OCI-M1 (cell line): ENCODE measurements around the gene TTC6.

ENCODE experiments used
- DNase-seq: peaks from one replicate; lab custom pipeline; 2025; lab: John Stamatoyannopoulos, UW

TTC6 gene

DNA sequence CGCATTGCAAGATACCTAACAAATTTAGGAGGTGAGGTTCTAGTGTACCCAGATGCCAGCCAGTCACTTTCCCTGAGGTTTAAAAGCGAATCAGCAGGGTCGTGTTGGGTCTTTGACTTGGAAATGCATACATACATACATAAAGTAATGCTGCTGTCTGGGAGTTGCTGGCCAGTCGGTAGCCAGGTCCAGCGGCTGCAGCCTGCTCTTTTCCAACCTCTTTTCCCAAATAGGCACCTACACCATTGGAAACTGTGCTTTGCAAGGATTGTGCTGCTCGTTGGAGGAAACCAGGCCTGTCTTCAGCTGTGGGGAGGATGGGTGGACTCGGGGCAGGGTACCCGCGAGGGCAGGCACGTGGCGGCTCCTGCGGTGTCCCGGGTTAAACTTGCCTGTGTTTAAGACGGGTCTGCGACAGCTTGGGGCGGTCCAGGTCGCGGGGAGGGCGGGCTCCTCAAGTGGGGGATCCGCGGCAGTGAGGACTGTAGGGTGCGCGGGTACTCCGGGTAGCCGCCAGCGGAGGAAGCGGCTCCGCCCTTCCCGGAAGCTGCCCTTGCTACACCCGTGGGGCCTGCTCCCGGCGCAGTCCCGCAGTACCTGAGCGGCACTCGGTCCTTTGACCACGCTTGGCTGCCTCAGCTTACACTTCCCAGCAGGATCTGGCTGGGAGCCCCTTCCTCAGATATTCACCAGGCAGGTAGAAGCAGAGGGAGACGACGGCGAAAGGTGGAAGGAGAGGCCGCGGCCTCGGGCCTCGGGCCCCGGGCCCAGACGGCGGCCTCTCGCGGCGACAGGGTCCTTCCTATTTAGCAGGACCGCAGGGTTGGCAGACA is 2.7 kb downstream of the TTC6 start:
- no peak for DNase-seq

DNA sequence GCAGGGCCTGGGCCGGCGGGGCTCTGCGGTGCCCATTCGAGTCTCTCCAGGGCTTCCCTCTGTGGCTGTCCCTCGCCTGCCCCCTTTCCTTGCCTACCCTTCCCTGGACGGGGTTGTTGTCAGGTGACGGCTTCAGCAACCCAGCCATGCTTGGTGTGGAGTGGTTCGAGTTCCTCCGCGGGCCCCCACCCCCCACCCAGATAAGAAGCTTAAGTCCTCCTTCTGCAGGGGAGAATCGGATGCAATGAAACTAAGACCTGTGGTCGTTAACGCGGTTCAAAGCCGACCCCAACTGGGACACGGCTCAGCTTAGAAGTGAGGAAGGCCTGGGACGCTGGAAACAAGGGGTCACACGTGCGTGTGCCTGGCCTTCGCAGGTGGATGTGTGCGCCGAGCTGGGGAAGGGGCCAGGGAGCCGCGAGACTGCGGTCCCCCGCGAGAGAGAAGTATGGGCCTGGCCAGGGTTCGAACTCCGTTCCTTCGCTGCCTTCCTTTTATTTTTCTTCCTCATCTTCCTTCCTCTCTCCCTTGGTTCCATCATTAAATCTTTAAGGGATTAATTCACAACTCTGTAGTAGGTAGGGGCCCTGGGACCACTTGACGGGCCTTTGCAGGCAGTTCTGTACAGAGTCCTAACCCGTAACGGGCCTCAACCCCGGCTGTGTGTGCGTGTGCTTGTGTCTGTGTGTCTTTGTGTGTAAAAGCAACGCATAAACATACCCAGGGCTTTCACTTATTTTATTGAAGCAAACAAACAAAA is 3.5 kb downstream of the TTC6 start:
- no peak for DNase-seq

DNA sequence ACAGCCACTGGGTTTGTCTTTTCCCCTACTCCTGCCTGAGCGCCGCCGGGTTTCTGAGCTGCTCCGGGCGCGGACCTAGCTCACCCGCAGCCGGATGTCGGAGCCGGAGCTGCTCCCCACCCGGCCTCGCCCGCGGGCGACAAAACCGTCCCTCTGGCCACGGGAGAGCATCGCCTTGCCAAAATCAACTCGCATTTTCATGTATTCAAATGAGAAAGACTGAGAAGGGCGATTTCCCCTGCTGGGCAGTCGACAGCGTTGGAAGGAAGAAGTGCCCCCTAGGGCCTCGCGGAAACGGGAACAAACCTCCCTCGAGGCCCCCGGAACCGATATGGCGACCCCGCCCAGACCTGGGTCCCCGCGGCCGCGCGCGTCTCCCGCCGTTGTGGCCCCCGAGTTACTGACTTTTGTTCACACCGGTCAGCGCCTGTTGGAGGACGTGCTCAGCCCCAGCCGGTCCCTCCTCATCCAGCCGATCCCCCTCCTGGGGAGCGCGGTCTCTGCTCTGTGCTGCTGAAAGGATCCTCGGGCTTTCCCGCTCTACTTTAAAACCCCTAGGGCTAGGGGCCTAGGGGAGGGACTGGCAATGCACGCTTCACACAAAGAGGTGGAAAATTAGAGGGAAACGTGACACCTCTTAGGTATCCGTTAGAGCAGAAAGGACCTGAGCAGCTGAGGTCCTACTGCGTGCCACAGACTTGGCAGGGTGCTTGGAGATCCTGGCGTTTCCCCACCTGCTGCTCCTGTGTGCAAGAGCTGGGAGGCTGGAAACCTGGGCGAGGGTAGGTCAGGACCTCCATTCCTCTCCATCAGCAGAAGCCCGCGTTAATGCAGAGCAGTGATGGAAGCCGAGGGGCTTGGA is 4.3 kb downstream of the TTC6 start:
- no peak for DNase-seq

GRCh38 chr14:37600880-37601741 is 5.7 kb downstream of the TTC6 start:
- no peak for DNase-seq

DNA sequence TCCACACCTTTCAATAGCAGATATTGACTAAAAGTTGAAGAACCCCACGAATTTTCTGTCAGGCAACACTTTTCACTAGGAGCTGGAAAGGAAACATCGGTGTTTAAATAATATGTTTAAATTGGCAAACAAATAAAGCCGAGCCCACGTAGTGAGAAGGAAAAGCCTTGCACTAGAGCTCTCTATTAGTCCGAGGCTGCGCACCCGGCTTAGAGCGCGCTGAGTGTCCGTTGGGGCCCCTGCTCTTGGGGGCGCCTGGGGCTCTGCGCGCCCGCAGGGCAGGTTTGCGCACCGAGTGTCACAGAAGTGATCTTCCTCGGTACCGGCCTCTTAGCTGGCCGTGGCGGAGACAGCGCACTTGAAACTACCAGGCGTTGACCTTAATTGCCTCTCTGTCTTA is 6.4 kb downstream of the TTC6 start:
- no peak for DNase-seq

DNA sequence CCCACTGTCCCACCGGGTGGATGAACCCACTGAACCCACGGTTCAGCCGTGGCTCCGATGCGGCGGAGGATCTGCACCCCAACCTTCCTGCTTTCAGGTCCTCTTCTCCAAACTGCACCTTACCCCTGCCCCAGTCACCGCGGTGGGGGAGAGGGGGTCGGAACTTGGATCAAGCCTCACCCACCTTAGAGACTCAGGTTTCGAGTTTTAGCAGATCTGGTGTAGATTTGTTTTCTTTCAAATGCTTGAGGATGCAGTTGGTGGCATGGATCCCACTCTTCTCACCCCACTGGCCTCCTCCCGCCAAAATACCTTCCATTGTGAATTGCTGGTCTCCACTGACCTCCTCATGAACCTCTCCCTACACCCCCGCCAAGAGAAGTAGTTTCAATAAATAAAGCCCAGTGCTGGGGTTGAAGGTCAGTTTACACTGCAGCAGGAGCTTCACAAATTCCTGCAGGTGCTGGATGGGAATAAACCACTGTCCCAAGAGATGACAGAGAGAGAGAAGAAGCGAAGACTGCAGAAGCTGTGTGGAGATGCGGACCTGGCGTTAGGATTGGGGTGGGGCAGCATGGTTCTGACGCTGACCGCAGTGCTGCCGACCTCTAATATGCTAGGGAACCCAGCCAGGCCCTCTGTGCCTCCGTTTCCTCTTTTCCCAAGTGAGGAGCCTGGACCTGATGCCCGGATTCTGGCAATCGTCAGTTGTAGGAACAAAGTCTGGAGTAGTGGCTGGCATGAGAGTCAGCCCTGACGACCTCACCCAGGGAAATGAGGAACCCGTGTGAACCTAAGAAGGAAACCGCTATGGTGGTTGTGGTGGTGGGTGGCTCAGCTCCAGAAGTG is 7.4 kb downstream of the TTC6 start:
- no peak for DNase-seq

DNA sequence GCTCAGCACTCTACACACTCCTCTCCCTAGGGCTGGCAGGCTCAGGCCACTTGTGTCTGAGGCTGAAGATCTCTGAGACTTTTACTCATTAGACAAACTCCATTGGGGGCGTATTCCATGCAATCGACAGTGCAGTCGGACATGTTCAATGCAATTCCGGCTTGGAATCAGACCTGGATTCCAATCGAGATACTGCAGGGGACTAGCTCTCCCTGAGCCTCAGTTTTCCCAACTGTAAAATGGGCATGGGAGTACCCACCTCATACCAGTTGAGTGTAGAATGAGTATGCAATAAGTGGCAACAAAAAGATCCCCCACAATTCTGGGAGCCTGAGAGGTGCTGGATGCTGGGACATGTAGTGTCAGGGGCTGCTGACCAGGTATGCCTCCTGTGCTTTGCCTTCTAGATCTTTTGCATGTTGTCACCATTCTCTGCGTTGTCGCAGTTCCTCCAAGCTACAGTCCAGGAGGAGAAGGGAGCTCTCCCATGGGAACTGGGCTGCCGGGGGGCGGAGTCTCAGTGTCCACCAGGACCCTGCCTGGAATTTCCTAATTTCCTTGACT is 8.3 kb downstream of the TTC6 start:
- DNase-seq, result no peak

GRCh38 chr14:37606678-37607077 is 11.2 kb downstream of the TTC6 start:
- DNase-seq, result no peak

DNA sequence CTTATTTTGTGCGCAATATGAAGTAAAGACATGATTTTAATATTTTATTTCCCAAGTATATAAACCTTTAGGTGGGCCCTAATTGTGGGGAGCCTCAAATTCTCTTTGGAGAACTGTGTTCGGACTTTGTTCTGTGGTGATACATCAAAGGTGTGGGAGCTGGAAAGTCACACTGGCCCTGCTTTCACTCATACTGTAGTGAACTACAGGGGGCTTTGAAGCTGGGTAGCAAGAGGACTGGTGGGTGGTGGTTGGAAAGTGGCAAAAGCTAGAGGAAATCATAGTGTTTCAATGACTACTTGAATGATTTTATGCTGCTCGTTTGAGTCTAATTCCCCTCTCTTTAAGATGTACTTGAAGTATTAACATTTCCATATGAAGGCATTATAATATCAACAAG is 13.2 kb downstream of the TTC6 start:
- no peak for DNase-seq

DNA sequence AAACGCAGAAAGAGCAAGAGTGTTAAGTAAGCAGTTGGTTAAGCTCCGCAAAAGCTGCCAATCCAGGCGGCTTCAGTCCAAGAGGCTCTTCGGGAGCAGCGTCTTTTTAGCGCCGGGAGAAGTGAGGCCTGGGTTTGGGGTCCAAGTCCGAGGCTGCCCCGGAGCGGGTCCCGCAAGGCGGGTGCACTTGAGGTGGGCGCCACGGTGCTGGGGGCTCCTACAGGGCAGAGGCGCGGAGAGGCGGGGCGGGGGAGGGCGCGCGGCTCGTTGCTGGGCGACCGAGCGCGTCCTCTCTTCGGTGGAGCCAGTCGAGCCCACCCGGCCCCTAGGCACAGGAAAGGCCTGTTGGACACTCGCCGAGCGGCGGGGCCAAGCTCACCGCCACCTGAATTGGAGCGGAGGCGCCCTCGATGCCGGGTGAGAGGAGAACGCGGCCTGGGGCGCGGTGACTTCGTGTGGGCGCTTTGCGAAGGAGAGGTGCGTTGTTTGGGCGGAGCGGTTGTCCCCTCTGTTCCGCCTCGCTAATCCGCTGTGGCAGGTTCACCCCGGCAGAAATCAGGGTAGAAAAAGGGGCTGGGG is 15.6 kb downstream of the TTC6 start:
- DNase-seq, result no peak

DNA sequence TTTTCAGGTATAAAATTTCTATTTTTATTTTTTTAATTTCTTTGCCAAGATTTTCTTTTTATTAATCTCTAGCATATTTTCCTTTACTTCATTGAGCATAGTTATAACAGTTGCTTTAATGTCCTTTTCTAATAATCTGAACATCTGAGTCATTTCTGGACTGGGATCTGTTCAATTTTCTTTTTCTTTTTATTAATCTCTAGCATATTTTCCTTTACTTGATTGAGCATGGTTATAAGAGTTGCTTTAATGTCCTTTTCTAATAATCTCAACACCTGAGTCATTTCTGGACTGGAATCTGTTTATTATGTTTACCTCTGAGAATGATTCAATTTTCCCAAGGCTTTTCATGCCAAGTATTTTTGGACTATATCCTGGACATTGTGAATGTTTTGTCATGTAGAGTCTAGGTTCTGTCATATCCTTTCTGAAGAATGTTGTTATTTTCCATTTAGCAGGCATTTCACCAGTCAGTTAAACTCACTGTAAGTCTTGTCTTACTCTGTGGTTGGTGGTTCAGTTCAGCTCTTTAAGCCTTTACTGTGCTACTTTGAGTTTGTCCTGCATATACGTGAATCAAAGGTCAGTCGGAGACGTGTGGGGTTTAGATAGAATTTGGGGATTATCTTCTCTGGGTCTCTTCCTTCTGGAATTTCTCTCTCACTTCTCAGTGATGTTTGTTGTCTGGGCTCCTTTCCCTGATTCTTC is 20.3 kb downstream of the TTC6 start:
- no peak for DNase-seq

GRCh38 chr14:37616853-37617252 is 21.4 kb downstream of the TTC6 start:
- DNase-seq, result no peak

DNA sequence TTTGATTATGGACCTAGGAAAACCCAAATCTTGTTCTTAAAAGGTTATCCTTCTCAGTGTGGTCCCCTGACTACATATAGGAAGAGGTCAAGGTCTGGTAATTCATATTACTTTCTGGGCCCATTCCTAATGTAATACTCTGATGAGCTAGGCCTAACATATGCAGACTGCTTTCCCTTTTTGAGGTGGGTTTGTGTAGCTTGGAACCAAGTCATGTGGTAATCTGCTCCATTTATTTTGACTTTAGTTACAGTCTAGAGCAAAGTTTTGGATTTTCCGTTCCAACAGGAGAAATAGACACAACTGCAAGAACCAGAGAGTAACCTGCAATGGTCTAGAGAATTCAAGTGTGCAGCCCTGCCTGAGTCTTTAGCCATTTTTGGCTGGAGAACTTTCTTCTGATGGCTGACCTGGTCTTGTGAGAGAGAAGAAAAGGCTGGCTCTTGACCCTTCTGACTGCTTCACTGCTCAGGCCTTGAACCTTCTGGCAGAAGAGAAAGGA is 22.5 kb downstream of the TTC6 start:
- DNase-seq, result no peak

GRCh38 chr14:37618498-37619028 is 23.1 kb downstream of the TTC6 start:
- DNase-seq, result no peak

- DNase-seq, result no peak
Observed at GRCh38 chr14:37620856-37621255, 25.4 kb downstream of the TTC6 start.

DNA sequence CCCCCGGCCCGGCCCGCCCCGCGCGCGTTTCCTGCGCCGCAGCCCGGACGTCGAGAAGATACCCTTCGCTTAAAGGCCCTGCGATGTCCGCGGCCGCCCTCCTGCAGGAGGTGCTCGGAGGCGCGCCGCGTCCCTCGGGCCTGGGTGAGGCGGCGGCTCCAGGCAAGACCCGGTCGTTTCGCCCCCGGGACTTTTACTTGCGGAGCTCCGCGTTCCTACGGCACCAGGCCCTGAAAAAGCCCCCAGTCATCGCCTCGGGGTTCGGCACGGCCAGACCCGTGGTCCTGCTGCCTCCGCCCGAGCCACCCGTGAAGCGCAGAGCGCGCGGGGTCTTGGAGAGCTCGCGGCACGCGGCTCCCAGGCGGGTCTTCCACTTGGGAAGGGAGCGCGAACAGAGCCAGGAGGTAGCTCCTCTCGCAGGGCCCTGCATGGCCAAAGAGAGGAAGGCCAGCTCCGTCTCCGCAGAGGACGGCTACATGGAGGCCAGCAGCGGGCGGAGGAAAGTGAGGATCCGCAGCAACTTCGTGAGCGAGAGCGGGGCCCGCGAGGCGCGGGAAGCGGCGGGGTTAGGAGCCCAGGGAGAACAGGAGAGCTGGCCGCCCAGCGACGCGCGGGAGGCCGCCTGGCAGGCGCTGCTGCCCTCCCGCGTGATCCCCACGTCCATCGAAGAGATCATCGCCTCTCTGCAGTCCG is 26.9 kb downstream of the TTC6 start:
- no peak for DNase-seq

GRCh38 chr14:37623426-37623951 is 28.1 kb downstream of the TTC6 start:
- no peak for DNase-seq

- DNase-seq, result no peak
Observed at GRCh38 chr14:37623971-37624370, 28.5 kb downstream of the TTC6 start.
